K562 (cell line): ENCODE results near the gene AMH. TPM values are rescaled to one million over a fixed set of nuclear protein-coding genes. Genes with fewer than 3 reads are reported as not detected.

ENCODE experiments used
- C11orf30 ChIP-seq: fragments of 450-650 bp; IDR thresholded peaks from 2 replicates; pipeline ENCODE4 v1.6.1; 2016; ENCODE audit warnings: low read depth, mild to moderate bottlenecking
- CEBPG ChIP-seq, 3 experiments: fragments of 200-800 bp in 1 of 3; sonication (Bioruptor generic) in 1 of 3; sonication (generic) in 1 of 3; formaldehyde crosslinking in 1 of 3; IDR thresholded peaks in 2 of 3; conservative IDR thresholded peaks in 1 of 3; 2 replicates each; pipeline versions ENCODE4 v1.6.1 to v1.8.0; 2016 to 2022; ENCODE audit warnings: missing compliant biosample characterization in 2 of 3, missing genetic modification characterization in 2 of 3, mild to moderate bottlenecking in 1 of 3, missing genetic modification reagents in 1 of 3
- CTBP1 ChIP-seq: fragments of 450-650 bp; IDR thresholded peaks from 2 replicates; pipeline ENCODE4 v1.6.1; 2016; ENCODE audit warnings: borderline replicate concordance
- E2F6 ChIP-seq, 2 experiments: IDR thresholded peaks; 2 replicates each; pipeline ENCODE4 v1.6.1; 2011; ENCODE audit warnings: borderline replicate concordance in 1 of 2, control low read depth in 1 of 2, low read depth in 1 of 2, low read length in 1 of 2, mild to moderate bottlenecking in 1 of 2, mixed read lengths in 1 of 2, moderate library complexity in 1 of 2; ENCODE audit not compliant: insufficient read depth in 1 of 2, insufficient read length in 1 of 2, poor library complexity in 1 of 2, severe bottlenecking in 1 of 2; ENCODE audit errors: extremely low read depth in 1 of 2
- ELK3 ChIP-seq: fragments of 450-650 bp; formaldehyde crosslinking; IDR thresholded peaks from 2 replicates; pipeline ENCODE4 v1.4.0; 2020; ENCODE audit warnings: mild to moderate bottlenecking
- GTF3C2 ChIP-seq: IDR thresholded peaks from 3 replicates; pipeline ENCODE4 v1.6.1; 2011; ENCODE audit warnings: borderline replicate concordance, mild to moderate bottlenecking, moderate library complexity; ENCODE audit not compliant: insufficient read length; ENCODE audit errors: extremely low read depth
- KLF10 ChIP-seq: fragments of 250-450 bp; sonication (Bioruptor Pico); IDR thresholded peaks from 2 replicates; pipeline ENCODE4 v1.6.1; 2021; ENCODE audit warnings: matching md5 sums
- POLR2AphosphoS5 ChIP-seq: IDR thresholded peaks from 2 replicates; pipeline ENCODE4 v1.6.1; 2011; ENCODE audit warnings: mild to moderate bottlenecking, low read depth, low read length, moderate library complexity; ENCODE audit not compliant: control insufficient read depth, insufficient read depth
- STAG1 ChIP-seq: sonication (generic); formaldehyde crosslinking; IDR thresholded peaks from 2 replicates; pipeline ENCODE4 v1.5.0; 2020; ENCODE audit warnings: missing genetic modification reagents, borderline replicate concordance
- TAF9B ChIP-seq: fragments of 450-650 bp; IDR thresholded peaks from 2 replicates; pipeline ENCODE4 v1.6.1; 2018; ENCODE audit warnings: mild to moderate bottlenecking; ENCODE audit not compliant: partially characterized antibody
- TARDBP ChIP-seq: fragments of 450-650 bp; IDR thresholded peaks from 2 replicates; pipeline ENCODE4 v1.6.1; 2016
- U2AF2 ChIP-seq: fragments of 200-400 bp; formaldehyde crosslinking; optimal IDR thresholded peaks from 2 replicates; pipeline ENCODE3; 2017; ENCODE audit warnings: low read depth, mild to moderate bottlenecking, low read length
- VEZF1 ChIP-seq: fragments of 200-800 bp; sonication (Bioruptor generic); IDR thresholded peaks from 2 replicates; pipeline ENCODE4 v1.6.1; 2017; ENCODE audit warnings: missing genetic modification characterization, missing compliant biosample characterization
- ZKSCAN1 ChIP-seq: fragments of 150-350 bp; IDR thresholded peaks from 2 replicates; pipeline ENCODE4 v1.6.1; 2016; ENCODE audit warnings: low read depth, low read length
- ZNF121 ChIP-seq: sonication (generic); formaldehyde crosslinking; conservative IDR thresholded peaks from 2 replicates; pipeline ENCODE4 v1.8.0; 2022; ENCODE audit warnings: missing genetic modification reagents
- ZNF124 ChIP-seq: sonication (generic); formaldehyde crosslinking; IDR thresholded peaks from 2 replicates; pipeline ENCODE4 v1.8.1; 2022; ENCODE audit warnings: missing genetic modification reagents
- ZNF639 ChIP-seq, 2 experiments: fragments of 200-800 bp in 1 of 2; sonication (Bioruptor generic) in 1 of 2; sonication (generic) in 1 of 2; formaldehyde crosslinking in 1 of 2; IDR thresholded peaks in 1 of 2; conservative IDR thresholded peaks in 1 of 2; 2 replicates each; pipeline versions ENCODE4 v1.5.0 to v1.6.1; 2016 to 2020; ENCODE audit warnings: missing compliant biosample characterization in 1 of 2, missing genetic modification characterization in 1 of 2, missing genetic modification reagents in 1 of 2
- polyA plus RNA-seq, 8 experiments: library from polyadenylated mRNA; depleted of rRNA in 4 of 8; stranded (reverse) in 5 of 8; unstranded in 3 of 8; fragments of >200 nt; fragmentation: Nextera tagmentation in 2 of 8; fragmentation: Illumina TruSeq in 1 of 8; extraction: Ambion mirVana in 2 of 8; extraction: Trizol in 1 of 8; gene quantifications; 2 replicates each; pipeline versions ENCODE4 v1.2.1 to v1.2.3, GENCODE V29; 2011 to 2014; ENCODE audit warnings: inconsistent platforms in 1 of 8, missing spikeins in 1 of 8
- total RNA-seq, 7 experiments: library from RNA; depleted of rRNA in 6 of 7; stranded (reverse); fragments of >200 nt in 6 of 7; fragmentation: Illumina TruSeq in 2 of 7; extraction: Trizol in 2 of 7; gene quantifications; 2 replicates each; pipeline versions ENCODE4 v1.2.1 to v1.2.3, GENCODE V29; 2011 to 2021; ENCODE audit warnings: low replicate concordance in 1 of 7

The AMH gene
- total and polyA plus RNA-seq, 9 of the 15 experiments (the other 6 are each of a cell fraction or from before 2014, with no cell fraction given), result 0.29 to 27.4 (median 2.6) TPM; not detected in 2

GRCh38 chr19:2271234-2272103 is 22.3 kb downstream of the AMH start (continued):
- TF ChIP-seq ZNF124 (CRISPR knock-in tag), result no peak
- TF ChIP-seq STAG1 (CRISPR knock-in tag), result no peak
- TF ChIP-seq CTBP1, result no peak; the same call in 1 of the 2 replicates
- TF ChIP-seq C11orf30, result no peak
- no peak for TF ChIP-seq U2AF2
- no peak for TF ChIP-seq ELK3 (CRISPR knock-in tag)
- no peak for TF ChIP-seq TARDBP
- TF ChIP-seq KLF10, result no peak
- peak; percentile 22; the same call in 1 of the 2 replicates for TF ChIP-seq POLR2AphosphoS5
- TF ChIP-seq ZNF121 (CRISPR knock-in tag), result peak; percentile 58; the same call in 1 of the 2 replicates
- TF ChIP-seq ZNF639 (CRISPR knock-in tag; conservative IDR thresholded peaks at IDR 0.05 in 1 of 2, IDR thresholded peaks at IDR 0.05 in 1 of 2), result no peak
- TF ChIP-seq CEBPG (CRISPR knock-in tag; IDR thresholded peaks at IDR 0.05), result no peak
- no peak for TF ChIP-seq CEBPG (tag; conservative IDR thresholded peaks at IDR 0.05 in 1 of 2, IDR thresholded peaks at IDR 0.05 in 1 of 2)
- TF ChIP-seq E2F6 (IDR thresholded peaks at IDR 0.05; ENCODE audit: borderline replicate concordance in 1 of 2, extremely low read depth in 1 of 2, insufficient read depth in 1 of 2, insufficient read length in 1 of 2, low read depth in 1 of 2, low read length in 1 of 2, poor library complexity in 1 of 2, severe bottlenecking in 1 of 2), result no peak
- TF ChIP-seq VEZF1 (CRISPR knock-in tag), result no peak
- no peak for TF ChIP-seq ZKSCAN1
- no peak for TF ChIP-seq TAF9B
- TF ChIP-seq GTF3C2, result no peak
